Stomach (tissue), 9 donors: ENCODE measurements around the gene FUT2. TPM values are rescaled to one million over a fixed set of nuclear protein-coding genes. Genes with fewer than 3 reads are reported as not detected.

Experiments used
- DNase-seq, 2 donors: peaks; one replicate each; pipeline versions ENCODE4 v3.0.0 to v3.0.0-alpha.2; 2013 to 2019
- H3K27ac ChIP-seq, 5 donors: fragments of 200-600 bp in 4 of 5; sonication (generic) in 4 of 5; one replicate each; pipeline ENCODE4 v1.5.1; 2013 to 2019; ENCODE audit warnings: mild to moderate bottlenecking in 1 of 5, moderate library complexity in 1 of 5
- H3K27me3 ChIP-seq, 3 donors: fragments of 200-600 bp; sonication (generic); one replicate each; pipeline ENCODE4 v1.5.1; 2017 to 2019; ENCODE audit warnings: mixed run types in 1 of 3
- H3K36me3 ChIP-seq, 4 donors: fragments of 200-600 bp; sonication (generic); 1 replicate in 3 of 4; 2 replicates in 1 of 4; pipeline ENCODE4 v1.5.1; 2016 to 2019
- H3K4me1 ChIP-seq, 4 donors: fragments of 200-600 bp; sonication (generic); one replicate each; pipeline ENCODE4 v1.5.1; 2016 to 2019
- H3K4me3 ChIP-seq, 4 donors: fragments of 200-600 bp; sonication (generic) in 3 of 4; one replicate each; pipeline ENCODE4 v1.5.1; 2016 to 2019; ENCODE audit warnings: mild to moderate bottlenecking in 1 of 4
- H3K9me3 ChIP-seq, 4 donors: fragments of 200-600 bp; sonication (generic); one replicate each; pipeline ENCODE4 v1.5.1; 2016 to 2019
- CTCF ChIP-seq, 7 experiments: fragments of 450-650 bp in 4 of 7; fragments of 200-600 bp in 3 of 7; sonication (generic) in 3 of 7; IDR thresholded peaks; one replicate each; pipeline ENCODE4 v1.5.1; 2016 to 2019; ENCODE audit warnings: antibody characterized with exemption in 7 of 7, control low read depth in 2 of 7, mild to moderate bottlenecking in 1 of 7
- EP300 ChIP-seq: sonication (generic); formaldehyde crosslinking; IDR thresholded peaks from one replicate; pipeline ENCODE4 v1.6.1; 2017; ENCODE audit warnings: antibody characterized with exemption
- POLR2A ChIP-seq, 4 donors: fragments of 450-650 bp; IDR thresholded peaks; one replicate each; pipeline ENCODE4 v1.6.1; 2016; ENCODE audit warnings: antibody characterized with exemption in 4 of 4, control low read depth in 2 of 4, mild to moderate bottlenecking in 1 of 4, moderate library complexity in 1 of 4
- POLR2AphosphoS5 ChIP-seq, 3 donors: sonication (generic); formaldehyde crosslinking; IDR thresholded peaks; one replicate each; pipeline ENCODE4 v1.6.1; 2016; ENCODE audit warnings: antibody characterized with exemption in 3 of 3
- WGBS, 5 donors: extraction: QIAGEN DNeasy Blood & Tissue Kit in 3 of 5; methylation state at CpG; one replicate each; pipeline versions ENCODE4 v1.1.5 to v1.1.7; 2013 to 2018; 5-methylcytosine and 5-hydroxymethylcytosine counted together
- intact Hi-C: fragments of 100-400 bp; cut with DNase I; formaldehyde crosslinking; loops from one replicate; pipeline ENCODE4 v1.15.1; 2023; ENCODE audit warnings: low total_unique reads
- polyA plus RNA-seq, 3 donors: library from polyadenylated mRNA; stranded (reverse); fragments of 200-250 nt; gene quantifications; one replicate each; pipeline ENCODE4 v1.2.3, GENCODE V29; 2013
- total RNA-seq, 5 donors: library from RNA; depleted of rRNA; stranded (reverse); fragments of >200 nt; gene quantifications; one replicate each; pipeline versions ENCODE4 v1.1.0 to v1.2.3, GENCODE V29; 2014 to 2016
- donor health status: healthy with polysubstance abuse.
- donor health status: Bipolar disorder and iron deficiency.
- donor health status: healthy.

FUT2 gene
- total and polyA plus RNA-seq, 8 donors, result 22.7 to 76.8 (median 31.1) TPM

DNA sequence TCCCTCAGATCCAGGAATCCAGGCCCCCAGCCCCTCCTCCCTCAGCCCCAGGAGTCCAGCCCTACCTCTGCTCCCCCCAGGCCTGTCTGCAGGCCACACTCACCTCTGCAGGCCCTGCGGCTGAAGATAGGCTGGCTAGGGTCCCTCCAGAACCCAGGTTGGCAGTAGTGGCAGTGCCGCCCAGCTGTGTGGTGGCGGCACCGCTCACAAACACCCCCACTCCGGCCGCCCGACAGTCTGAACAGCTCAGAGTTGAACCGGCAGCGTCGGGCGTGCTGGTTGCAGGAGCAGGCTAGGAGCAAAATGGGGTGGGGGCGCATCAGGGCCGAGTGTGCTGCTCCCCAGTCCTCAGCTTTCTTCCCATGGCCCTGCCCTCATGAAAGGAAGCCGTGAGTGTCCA lies 31.3 kb upstream of the FUT2 start:
- Histone ChIP-seq H3K9me3 (no peaks in the 10 kb centered on the region), H3K27ac (no peak overlapping the region), H3K27me3 (no peaks in the 10 kb centered on the region), H3K4me1 (peaks cover 0 to 18% (median 6%) of the 10 kb centered on the region in 4 donors), H3K4me3 (no peak overlapping the region), H3K36me3 (no peaks in the 10 kb centered on the region)
- TF ChIP-seq CTCF (IDR thresholded peaks at IDR 0.05) (no peak), POLR2A (IDR thresholded peaks at IDR 0.05) (no peak), POLR2AphosphoS5 (IDR thresholded peaks at IDR 0.05) (no peak), EP300 (no peak)
- intact Hi-C loops, result no loop called here
- 83 to 93% (median 90%) methylated on average over 10 to 14 of the region's 14 CpGs for WGBS, 5 donors
- no peak for DNase-seq

DNA sequence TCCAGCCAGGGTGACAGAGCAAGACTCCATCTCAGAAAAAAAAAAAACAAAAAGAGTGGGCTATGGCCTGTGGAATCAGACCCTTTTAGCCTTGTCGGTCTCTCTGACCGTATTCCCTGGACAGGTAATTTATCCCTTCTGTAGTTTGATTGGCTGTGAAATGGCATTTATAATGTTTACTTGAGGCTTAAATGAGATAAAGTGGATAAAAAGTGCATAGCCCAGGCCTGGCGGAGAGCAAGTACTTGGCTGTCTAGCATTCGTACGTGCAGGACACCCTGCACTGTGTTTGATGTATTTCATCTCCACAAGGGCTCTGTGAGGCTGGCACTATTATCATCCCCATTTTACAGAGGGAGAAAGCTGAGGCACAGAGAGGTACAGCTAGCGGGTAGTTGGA lies 30.0 kb upstream of the FUT2 start:
- intact Hi-C loops, result no loop called here
- Histone ChIP-seq H3K36me3 (no peaks in the 10 kb centered on the region), H3K27me3 (no peaks in the 10 kb centered on the region), H3K27ac (no peak overlapping the region), H3K4me3 (no peak overlapping the region), H3K9me3 (no peaks in the 10 kb centered on the region), H3K4me1 (peaks cover 0 to 8% (median 4%) of the 10 kb centered on the region in 4 donors)
- 35 to 72% (median 58%) methylated on average over 6 of the region's 6 CpGs for WGBS, 5 donors
- no peak for DNase-seq
- TF ChIP-seq POLR2AphosphoS5 (IDR thresholded peaks at IDR 0.05) (no peak), CTCF (IDR thresholded peaks at IDR 0.05) (no peak), EP300 (no peak), POLR2A (IDR thresholded peaks at IDR 0.05) (no peak)

DNA sequence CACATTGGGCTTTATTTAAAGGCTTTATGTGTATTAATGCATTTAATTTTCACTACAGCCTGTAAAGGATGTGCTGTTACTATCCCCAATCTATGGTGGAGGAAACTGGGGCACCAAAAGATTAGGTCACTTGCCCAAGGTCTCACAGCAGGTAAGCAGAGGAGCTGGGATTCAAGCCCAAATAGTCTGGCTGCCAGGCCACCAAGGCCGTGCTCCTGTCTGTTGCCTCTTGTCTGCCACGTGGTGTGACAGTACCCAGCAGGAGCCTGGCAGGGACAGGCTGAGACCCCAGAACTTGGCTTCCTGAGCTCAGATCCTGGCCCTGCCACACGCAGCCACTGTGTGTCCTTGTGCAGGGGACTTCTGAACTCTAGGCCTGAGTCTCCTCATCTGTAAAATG lies 27.4 kb upstream of the FUT2 start:
- Histone ChIP-seq H3K9me3 (no peaks in the 10 kb centered on the region), H3K4me1 (no peaks in the 10 kb centered on the region), H3K27ac (no peak overlapping the region), H3K27me3 (no peaks in the 10 kb centered on the region), H3K36me3 (no peaks in the 10 kb centered on the region), H3K4me3 (no peak overlapping the region)
- TF ChIP-seq POLR2A (IDR thresholded peaks at IDR 0.05) (no peak), CTCF (IDR thresholded peaks at IDR 0.05) (no peak), EP300 (no peak), POLR2AphosphoS5 (IDR thresholded peaks at IDR 0.05) (no peak)
- 41 to 76% (median 56%) methylated on average over 3 of the region's 3 CpGs for WGBS, 5 donors
- DNase-seq, result no peak
- intact Hi-C loops, result no loop called here

DNA sequence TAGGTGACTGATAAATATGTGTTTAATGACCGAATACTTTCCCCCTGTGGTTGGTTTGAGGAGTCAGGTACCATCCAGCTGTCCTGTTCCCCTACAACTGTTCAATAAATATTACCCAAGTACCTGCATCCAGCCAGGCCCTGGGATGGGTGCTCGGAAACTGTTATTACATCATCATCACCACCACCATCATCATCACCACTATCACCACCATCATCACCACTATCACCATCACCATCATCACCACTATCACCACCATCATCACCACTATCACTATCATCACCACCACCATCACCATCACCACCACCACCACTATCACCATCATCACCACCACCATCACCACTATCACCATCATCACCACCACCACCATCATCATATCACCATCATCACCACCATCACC lies 27.0 kb upstream of the FUT2 start:
- Histone ChIP-seq H3K9me3 (no peaks in the 10 kb centered on the region), H3K4me1 (no peaks in the 10 kb centered on the region), H3K27me3 (no peaks in the 10 kb centered on the region), H3K4me3 (no peak overlapping the region), H3K27ac (no peak overlapping the region), H3K36me3 (no peaks in the 10 kb centered on the region)
- no peak for DNase-seq
- WGBS, 5 donors, result 88 to 97% (median 94%) methylated on average over 2 of the region's 2 CpGs
- no peak for TF ChIP-seq CTCF (IDR thresholded peaks at IDR 0.05)
- no peak for TF ChIP-seq POLR2A (IDR thresholded peaks at IDR 0.05)
- TF ChIP-seq POLR2AphosphoS5 (IDR thresholded peaks at IDR 0.05), result no peak
- TF ChIP-seq EP300, result no peak
- intact Hi-C loops, result no loop called here
